Measurements from ENCODE around the gene ZEB1.
"Not testable (repeated sequence)": the region's sequence is repeated elsewhere in the genome, so short reads cannot be mapped to it uniquely, and the experiment has no call there.

ZEB1 gene

DNA sequence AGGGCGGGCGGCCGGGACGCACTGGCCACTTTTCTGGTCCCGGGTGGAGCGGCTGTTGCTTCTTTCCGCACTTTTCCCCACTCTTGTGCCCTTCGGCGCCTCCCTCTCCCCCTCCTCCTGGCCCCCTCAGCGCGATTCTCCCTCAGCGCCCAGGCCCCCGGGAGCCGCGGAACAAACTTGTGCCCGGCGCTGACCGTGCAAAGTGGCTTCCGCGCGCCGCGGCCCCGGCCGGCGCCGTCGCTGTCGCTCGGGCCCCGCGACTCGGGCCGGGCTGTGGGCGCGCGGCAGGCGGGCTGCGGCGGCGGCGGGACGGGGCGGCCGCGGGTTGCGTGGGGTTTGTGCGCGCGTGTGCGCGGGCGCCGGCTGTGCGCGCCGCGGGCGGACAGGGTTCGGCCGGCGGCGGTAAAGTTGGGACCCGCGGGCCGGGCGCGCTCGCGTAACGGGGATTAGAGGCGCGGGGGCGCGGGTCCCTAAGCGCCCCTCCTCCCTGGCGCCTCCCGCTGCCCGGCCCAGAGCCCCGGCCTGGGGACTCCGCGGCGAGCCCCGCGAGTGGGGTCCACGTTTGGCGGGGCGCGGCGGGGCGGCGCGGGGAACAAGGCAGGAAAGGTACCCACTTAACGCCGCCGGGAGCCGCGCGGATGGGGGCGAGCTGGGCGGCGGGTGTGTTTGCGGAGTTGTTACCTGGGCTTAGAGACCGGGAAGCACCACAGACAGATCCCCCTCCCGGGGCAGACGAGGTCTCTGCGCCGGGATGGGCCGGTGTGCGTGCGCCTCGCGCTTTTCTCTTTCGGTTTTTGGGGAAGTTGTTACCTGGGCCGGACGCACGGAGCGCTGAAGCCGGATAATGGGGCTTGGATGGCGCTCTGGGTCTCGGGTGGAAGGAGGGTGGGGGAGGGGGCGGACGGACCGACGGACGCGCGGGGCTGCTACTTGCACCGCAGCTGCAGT is 860 bp downstream of the ZEB1 start:
- peak; percentile 66 for DNase-seq

DNA sequence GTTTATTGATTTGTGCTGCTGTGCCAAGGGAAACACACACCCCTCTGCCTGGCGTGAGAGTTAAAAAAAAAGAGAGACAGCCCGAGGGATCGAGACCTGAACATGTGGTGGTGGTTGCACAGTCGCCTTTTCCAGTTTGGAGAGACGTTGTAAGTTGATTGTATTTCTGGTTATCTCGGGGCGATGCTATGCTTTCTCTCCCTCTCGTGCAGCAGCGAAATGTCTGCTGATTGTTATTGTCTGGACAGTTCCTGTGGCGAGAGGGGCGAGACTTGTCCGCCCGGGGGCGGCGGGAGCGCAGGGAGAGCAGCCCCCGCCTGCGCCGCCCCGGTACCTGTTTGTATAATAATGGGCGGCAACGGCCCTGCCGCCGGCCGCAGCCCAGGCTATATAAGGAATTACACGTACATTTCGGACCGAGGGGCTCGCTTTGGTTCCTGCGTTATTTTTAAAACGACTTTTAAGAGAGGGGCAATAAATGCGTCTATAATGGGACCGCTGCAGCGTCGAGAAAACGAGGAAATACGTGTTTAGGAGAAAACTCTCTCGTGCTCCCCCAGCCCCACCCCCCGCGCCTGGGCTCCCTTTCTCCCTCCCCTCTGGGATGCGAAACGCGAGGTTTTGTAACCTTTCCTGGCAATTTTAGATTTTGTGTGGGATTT is 1.7 kb downstream of the ZEB1 start:
- DNase-seq: peak; percentile 25

DNA sequence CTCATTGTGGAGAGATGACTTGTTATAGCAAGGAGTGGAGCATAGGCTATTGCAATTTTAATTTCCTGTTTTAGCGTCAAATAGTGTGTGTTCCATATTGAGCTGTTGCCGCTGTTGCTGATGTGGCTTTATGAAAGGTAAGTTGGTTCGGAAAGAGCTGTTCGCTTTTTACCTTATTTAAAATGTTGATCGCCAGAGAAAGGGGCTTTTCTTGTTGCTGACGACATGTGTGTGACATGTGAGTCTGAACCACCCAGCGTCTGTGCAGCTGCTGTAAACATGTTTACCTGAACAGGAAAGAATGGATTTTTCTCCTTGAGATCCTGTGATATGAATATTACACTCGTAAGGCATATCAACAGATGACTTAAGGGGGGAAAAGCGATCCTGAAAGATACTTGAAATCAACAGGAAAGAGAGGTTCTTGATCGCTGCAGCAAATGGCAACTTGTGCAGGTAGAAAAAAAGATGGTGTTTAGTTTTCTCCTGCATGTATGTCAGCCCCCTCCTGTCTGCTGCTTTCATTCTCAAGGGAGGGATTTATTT is 2.5 kb downstream of the ZEB1 start:
- DNase-seq: no peak

DNA sequence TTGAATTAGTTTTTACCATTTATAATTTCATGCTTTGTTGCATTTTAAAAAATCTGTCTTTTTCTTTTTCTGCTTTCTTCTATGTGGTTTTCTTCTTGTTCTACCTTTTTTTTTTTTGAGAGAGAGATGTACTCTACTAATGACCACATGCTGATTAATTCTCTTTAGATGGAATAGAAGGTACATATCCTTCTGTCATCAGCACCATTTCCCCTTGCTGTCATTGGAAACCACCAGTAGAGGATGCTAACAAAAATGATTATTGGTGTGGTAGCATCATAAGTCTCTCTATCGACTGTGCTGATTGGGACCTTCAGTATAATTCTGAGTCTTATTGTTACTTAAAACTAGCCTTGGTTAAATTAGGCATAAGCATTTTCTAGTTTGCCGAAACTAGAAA is 3.6 kb downstream of the ZEB1 start:
- DNase-seq: peak; percentile 60

DNA sequence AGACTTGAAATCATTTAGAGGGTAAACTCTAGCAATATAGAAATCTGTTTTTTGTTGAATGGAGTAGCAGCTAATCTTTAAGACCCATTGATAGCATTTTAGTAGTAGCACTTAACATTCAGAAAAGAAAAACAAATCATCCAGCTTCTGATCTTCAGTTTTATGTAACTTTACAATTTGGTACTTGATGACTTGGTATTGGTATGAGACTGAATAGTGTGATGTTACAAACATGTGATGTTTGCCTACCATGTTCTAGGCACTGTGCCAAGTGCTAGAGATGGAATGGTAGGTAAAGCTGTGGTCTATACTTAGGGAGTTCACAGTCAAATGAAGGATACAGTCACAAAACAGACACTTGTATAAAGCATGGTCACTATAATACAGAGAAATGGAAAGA is 21.3 kb downstream of the ZEB1 start:
- peak; percentile 27 for DNase-seq

DNA sequence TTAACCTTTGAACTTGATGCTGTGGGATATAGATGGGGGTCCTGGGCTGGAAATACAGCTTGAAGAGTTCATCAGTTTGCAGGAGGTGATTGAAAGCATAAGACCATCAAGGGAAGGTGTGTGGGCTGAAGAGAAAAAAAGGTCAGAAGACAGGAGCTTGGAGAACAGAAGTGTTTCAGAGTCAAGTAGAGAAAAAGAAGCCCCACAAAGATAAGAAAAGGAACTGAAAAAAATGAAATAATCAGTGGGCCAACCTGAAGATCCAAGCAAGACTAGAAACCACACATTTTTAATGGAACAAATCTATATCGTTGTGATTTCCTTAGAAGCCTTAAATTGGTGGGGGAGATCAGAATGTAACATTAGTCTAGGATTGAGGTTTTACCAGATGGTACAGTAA is 22.5 kb downstream of the ZEB1 start:
- no peak for DNase-seq

DNA sequence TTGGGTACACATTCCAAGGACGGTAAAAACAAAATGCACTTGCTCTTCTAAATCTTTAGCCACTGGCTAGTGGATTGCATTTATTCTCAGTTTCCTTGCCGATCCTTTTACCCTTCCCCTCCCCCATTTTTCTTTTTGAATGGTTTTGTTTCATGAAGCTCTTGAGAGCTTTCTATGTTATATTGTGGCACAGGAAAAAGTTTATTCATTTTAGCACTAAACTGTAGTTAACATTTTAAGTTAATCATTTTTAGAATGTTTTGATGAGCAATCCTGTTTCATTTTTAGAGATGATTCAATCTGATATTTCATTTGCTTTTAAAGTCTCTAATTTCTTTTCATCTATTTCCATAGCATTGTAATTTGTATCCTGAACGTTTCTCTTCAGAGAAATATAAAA is 24.0 kb downstream of the ZEB1 start:
- DNase-seq: peak; percentile 82

DNA sequence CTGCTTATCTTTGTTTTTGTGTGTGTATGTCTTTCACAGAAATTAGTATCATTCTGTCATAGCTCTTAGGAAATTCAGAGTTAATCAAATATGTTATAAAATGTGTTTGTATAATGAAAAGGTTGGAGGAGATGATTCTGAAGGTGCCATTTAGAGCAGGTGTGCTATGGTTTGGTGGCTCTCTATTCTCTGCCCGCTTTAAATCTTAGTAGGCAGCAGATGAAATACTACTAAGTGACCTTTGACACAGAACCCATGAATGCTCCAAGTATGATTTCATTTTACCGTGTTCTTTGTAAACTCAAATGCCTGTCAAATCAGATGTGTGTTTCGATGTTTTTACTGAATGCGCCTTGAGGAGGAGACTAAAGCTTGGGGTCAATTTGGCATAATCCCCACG is 24.5 kb downstream of the ZEB1 start:
- no peak for DNase-seq

DNA sequence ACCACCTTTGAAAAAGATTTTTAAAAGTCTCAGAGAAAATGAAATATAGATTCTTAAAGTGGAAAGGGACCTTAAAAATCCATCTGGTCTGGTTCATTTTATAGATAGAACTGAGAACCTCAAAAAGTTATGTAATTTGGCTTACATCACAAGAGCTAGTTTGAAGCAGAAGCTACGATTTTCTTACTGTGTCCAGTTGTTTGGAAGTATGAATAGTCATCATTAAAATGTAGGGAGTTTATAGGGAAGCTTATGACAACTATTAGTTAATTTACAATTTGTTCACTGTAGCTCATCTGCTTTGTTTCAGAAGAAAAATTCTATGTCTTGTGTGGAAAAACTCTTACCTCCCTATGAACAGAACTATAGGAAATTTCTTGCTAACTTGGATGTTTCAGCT is 26.9 kb downstream of the ZEB1 start:
- DNase-seq: no peak

DNA sequence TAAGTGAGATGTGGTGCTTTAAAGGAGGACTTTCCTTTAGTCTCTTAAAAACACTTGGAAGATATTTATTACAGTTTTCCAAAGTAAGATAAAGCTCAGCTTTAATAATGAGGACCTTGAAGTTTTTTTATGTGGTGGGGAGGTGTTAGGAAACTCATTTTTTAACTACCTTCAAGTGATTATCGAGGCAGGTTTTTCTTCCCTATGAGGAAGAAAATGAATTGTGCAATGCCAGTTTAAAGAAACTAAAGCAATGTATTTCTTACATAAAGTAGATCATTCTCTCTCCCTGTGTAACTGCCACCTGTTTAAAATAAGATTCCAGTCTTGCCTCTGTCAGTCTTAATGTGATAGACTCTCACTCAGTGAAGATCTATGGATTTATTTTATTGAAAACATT is 27.9 kb downstream of the ZEB1 start:
- no peak for DNase-seq

DNA sequence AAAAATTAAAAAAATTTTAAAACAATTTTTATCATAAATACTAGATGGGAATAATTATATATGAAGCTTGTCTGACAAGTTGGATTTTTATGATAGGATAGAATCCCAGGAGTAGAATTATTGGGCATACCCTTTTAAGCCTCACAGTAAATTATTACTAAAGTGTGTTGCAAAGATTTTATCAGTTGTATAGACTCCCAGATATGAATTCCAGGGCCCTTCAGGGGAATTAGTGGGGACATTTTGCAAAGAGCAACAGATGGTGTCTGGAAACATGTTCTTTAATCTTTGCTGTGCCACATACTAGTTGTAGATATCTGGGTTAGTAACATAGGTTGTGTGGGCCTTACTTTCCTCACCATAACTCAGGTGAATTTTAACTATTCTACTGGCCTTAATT is 28.7 kb downstream of the ZEB1 start:
- no peak for DNase-seq

DNA sequence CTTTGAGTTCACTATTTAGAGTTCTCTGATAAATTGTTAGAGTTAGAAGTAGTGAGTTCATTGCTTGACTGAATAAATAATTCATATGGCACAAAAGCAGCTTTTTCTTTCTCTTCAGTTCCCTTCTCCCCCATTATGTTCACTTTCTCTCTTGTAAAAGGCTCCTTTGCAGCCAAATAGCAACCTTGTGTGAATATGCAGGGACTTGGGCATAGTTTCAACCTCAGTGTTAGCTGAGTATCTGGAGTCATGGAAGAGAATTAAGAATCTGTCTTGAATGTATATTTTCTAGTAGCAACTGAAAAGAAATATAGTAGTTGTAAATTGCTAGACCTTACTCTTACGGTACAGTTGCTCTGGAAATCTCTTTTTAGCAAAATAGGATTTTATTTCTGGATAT is 31.9 kb downstream of the ZEB1 start:
- no peak for DNase-seq

DNA sequence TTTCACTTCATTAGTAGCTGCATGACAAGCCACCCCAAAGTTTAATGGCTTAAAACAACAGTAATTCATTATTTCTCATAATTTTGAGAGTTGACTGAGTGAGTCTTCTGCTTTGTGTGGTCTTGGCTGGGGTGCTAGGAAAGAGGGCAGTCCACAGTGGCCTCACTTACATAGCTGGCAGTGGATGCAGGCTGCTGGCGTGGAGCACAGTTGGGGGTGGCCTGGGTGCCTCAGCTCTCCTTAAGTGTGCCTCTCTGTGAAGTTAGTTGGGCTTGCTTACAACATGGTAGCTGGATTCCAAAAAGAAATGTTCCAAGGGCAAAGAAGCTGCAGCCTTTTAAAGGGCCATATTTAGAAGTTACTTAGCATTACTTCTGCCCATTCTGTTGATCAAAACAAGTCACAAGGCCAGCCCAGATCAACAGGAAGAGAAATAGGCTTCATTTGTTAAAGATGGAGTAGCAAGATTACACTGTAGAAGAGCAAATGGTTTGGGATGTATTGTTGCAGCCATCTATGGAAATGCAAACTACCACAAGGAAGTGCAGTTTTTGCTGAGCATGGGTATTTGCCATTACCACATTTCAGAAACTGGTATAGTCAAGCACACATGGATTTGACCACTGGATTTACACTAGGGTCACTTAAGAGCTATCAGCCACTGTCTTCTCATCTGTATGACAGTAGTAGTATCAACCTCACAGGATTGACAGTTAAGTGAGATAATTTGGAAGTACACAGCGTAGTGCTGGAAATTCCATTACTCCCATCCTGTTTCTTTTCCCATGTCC is 33.6 kb downstream of the ZEB1 start:
- DNase-seq: no peak

DNA sequence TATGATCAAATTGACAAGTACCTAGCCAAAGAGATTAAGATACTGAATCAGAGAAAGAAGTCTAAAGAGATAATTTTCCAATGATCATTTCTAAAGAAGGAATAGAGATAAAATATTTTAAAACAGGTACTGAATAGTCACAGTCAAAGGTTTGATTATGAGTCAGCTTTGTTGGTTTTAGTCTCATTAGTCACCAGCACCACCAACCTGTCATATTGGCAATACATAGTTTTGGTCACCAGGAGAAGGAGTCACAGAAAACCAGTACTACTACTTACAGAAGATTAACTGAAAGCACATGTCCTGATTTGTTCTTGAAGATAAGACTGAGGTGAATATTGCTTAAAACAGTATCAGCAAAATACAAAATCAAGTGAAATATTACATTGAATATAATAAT is 34.6 kb downstream of the ZEB1 start:
- DNase-seq: peak; percentile 88

DNA sequence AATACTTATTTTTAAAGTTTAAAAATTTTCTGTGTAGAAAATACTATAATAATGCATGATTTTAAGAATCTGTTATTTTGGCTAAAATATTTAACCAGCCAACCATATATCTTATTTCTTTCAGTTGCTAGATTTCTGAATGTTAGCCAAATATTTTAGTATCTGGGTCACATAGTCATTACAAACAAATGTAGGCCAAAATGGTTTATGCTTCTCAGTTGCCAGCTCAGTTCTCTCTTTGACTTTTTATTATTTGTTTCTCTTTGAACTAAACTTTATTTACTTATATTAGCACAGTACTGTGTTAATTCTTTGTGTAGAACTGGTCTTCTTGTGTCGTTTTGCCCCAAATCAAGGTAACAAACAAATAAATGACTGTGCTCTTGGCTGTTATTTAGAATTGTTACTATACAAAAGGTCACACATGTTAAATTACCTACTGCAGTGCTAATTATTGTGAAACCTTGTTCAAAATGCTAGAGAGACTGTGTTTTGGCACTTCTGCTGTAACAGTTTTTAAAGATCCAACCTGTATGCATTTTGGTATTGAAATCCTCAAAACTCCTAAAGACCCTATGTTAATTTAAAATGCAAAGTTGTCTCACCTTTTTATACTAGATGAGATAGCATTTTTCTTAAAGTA is 39.8 kb downstream of the ZEB1 start:
- DNase-seq: no peak

DNA sequence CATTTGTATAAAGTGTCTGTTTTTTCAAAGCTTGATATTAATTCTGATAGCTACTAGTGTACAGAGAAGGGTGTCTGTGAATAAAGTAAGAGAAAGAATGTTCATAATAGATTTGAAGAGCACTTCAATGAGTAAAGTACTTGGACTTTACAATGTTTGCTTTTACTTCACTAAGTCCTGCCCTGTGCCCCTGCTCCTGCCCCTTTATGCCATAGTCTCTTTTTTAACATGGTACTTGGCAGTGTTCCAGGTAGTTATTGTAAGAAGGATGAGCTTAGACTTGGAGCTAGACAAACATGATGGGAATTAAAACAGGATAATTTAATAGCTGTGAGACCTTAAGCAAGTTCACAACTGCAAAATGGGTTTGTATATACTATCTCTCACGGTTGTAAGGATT is 41.0 kb downstream of the ZEB1 start:
- DNase-seq: no peak

DNA sequence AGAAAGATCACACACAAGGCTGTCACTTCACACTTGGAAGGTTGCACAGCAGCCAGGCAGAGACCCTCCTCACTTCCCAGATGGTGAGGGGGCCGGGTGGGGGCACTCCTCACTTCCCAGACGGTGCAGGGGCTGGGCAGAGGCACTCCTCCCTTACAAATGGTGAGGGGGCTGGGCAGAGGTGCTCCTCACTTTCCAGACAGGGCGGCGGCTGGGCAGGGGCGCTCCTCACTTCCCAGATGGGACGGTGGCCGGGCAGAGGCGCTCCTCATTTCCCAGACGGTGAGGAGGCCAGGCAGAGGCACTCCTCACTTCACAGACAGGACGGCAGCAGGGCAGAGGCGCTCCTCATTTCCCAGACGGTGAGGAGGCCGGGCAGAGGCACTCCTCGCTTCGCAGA is 42.5 kb downstream of the ZEB1 start:
- DNase-seq: not testable (repeated sequence)

DNA sequence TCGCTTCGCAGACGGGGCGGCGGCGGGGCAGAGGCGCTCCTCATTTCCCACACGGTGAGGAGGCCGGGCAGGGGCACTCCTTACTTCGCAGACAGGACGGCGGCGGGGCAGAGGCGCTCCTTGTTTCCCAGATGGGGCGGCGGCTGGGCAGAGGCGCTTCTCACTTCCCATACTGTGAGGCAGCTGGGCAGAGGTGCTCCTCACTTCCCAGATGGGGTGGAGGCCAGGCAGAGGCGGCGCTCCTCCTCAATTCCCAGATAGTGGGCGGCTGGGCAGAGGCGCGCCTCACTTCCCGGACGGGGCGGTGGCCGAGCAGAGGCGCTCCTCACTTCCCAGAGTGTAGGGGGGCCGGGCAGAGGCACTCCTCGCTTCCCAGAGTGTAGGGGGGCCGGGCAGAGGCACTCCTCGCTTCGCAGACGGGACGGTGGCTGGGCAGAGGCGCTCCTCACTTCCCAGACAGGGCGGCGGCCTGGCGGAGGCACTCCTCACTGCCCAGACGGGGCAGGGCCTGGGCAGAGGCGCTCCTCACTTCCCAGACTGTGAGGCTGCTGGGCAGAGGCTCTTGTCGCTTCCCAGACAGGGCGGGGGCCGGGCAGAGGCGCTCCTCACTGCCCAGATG is 43.1 kb downstream of the ZEB1 start:
- DNase-seq: no peak

DNA sequence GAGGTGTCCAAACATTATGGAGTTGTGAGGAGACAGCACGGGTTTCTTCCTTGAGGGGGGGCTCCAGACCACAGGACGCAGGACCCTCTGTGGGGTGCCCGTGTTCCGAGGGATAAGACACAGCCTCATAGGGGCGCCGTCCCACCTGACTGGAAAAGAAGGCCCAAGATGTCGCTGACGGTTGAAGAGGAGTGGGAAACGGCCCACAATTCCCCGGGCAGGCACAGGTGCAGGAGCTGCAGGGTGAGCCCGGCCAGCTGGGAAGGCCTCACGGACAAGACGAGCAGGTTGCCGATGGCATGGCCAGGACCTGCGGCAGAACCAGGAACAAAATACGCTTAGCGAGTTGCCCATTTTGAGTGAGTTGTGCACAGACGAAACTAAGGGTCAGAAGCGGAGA is 44.7 kb downstream of the ZEB1 start:
- DNase-seq: not testable (repeated sequence)

DNA sequence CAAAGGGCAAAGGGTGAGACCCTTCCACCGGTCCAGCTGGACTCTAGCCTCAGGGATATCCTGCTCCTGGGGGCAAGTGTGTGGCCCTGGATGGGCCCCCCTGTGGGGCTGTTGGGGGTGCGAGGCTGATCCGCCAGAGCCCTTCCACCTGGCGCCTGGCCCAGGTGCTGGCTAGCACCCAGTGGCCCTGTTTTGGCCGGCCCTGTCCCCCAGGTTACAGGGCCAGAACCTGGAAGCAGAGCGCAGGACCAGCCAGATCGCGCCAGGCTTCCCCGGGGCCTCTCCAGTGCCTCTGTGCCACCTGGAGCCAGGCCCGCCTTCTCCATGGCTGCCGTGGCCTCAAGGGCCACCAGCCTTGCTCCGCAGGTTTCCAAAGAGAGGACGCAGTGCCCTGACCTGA is 45.2 kb downstream of the ZEB1 start:
- not testable (repeated sequence) for DNase-seq

DNA sequence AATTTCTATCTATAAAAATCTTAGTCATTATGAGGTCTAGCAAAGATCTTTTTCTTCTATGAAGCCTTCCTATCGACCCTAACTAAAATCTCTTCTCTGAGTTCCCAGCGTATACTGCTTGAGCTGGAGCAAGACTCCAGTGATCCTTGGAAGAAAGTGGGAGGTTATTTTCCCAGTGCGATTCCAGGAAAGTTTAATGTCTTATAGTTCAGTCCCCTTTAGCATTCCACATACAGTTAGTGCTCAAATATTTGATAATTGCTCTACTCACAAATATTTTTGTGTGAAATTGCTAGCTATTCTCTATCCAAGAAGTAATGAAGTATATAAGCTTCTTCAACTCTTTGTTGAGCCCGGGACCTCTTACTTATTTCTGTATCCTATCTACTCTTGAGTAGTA is 47.7 kb downstream of the ZEB1 start:
- no peak for DNase-seq

DNA sequence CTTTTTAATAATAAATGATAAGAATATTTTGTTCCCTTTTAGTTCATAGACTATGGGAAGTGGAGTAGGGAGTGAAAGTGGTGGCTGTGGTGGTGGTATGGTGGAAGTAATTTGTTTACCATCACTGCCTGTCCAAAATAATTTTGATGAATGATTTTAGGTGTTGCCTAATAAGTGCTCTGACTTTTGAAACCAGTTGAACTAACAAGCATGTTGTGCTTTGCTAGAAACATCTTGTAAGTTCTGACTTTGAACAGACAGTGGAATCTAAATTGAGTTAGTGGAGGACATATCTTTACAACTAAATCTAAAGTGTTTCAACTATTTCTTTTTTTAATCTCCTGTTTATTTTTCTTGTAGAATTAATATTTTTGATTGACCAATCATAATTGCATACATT is 49.7 kb downstream of the ZEB1 start:
- DNase-seq: no peak

Data from activated CD4-positive, alpha-beta T cell treated with anti-CD3 and anti-CD28 coated beads, Interleukin-2, amount 50 U/mL, for 16 hours (primary cell).